HG02588 (cell line): ENCODE measurements around the gene SSTR1.

Experiments
- ATAC-seq: cut with Tn5 transposase; IDR thresholded peaks from one replicate; pipeline ENCODE4 v1.9.1; 2021; ENCODE audit warnings: mild to moderate bottlenecking, moderate library complexity; ENCODE audit not compliant: unreplicated experiment

SSTR1 gene

DNA sequence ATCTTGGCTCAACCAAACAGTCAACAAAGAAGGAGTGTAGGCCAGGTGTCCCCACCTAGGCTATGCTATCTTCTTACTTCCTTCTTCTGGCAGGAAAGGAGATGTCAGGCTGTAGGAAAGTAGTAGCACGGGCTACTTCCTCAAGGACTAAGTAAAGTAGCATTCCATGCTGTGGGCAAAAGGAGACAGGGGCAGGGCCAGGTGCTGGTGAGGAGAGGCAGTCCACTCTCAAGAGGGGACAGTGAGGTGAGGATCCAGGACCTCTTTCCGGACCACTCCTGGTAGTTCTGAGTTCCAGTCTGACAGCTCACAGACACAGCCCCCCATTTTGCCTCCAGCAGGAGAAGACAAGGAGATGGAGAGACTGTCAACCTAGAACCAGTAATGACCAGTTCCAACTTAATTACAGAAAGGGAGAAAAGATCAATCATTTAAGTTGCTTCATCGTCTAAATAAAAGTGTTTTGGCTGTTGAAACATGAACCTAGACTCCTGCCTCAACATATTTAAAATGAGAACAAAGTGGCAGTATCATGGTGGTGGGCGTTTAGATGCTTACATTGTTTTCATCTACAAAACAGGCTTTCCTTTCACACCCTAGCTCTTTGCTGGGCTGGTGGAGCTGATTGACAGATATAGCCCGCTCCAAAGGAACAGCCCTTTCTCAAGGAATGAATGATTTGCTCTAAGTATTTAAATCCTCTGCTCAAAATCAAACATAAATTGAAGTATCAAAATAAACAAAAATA, 5.1 kb upstream of the SSTR1 start:
- ATAC-seq = no peak

GRCh38 chr14:38203929-38204718, 3.6 kb upstream of the SSTR1 start:
- no peak for ATAC-seq

- ATAC-seq = no peak
These were observed 3.0 kb upstream of the SSTR1 start for GRCh38 chr14:38204719-38205115.

DNA sequence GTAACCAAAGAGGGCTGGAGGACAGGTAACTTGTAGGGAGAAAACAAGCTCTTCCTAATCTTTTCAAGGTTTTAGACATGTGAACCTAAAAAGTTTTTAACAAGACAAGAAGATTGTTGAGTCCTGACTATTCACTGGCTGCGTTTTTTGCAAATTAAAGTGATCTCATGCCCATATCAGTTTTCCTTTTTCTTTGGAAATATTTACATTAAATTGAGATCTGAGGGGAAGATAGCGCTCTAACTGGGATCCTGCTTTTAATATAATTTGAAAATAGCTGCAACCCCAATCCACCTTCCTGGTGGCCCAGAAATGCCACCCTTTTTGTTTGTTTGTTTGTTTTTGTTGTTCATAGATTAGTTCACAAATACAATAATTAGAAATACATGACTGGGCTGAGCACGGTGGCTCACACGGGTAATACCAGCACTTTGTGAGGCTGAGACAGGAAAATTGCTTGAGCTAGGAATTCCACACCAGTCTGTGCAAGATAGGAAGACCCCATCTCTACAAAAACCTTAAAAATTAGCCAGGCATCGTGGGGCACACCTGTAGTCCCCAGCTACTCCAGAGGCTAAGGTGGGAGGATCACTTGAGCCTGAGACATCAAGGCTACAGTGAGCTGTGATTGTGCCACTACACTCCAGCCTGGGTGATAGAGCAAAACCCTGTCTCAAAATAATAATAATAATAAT, 2.4 kb upstream of the SSTR1 start:
- ATAC-seq = no peak

DNA sequence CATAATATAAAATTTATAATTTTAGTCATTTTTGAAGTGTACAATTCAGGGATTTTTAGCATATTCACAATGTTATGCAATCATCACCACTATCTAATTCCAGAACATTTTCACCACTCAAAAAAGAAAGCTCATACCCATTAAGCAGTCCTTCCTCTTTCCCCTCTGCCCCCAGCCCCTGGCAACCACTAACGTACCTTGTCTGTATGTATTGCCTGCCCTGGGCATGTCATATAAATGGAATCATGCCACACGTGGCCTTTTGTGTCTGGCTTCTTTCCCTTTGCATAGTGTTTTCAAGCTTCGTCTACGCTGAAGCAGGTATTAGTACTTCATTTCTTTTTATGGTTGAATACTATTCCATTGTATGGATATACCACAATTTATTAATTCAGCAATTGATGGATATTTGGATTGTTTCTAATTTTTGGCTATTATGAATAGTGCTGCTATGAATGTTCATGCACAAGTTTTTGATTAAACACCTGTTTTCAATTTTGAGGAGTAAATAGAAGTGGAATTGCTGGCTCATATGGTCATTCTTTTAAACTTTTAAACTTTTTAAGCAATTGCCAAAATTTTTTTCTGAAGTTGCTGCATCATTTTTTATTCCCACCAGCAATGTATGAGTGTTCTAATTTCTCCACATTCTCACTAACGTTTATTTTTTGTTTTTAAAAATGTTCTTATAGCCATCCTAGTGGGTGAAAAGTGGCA, 1.6 kb upstream of the SSTR1 start:
- ATAC-seq = no peak

GRCh38 chr14:38206689-38207376, 871 bp upstream of the SSTR1 start:
- ATAC-seq = no peak

GRCh38 chr14:38207377-38207735, 348 bp upstream of the SSTR1 start:
- no peak for ATAC-seq

GRCh38 chr14:38208618-38209562, 1.2 kb downstream of the SSTR1 start:
- no peak for ATAC-seq

- ATAC-seq = no peak
These were observed 2.2 kb downstream of the SSTR1 start for GRCh38 chr14:38209572-38210557.

- ATAC-seq = no peak
These were observed 3.0 kb downstream of the SSTR1 start for GRCh38 chr14:38210587-38211216.

- ATAC-seq = no peak
These were observed 3.6 kb downstream of the SSTR1 start for GRCh38 chr14:38211255-38211735.

DNA sequence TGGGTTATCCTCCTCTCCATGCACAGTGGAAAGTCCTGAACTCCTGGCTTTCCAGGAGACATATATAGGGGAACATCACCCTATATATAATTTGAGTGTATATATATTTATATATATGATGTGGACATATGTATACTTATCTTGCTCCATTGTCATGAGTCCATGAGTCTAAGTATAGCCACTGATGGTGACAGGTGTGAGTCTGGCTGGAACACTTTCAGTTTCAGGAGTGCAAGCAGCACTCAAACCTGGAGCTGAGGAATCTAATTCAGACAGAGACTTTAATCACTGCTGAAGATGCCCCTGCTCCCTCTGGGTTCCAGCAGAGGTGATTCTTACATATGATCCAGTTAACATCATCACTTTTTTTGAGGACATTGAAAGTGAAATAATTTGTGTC, 4.4 kb downstream of the SSTR1 start:
- ATAC-seq = no peak

GRCh38 chr14:38213001-38213400, 5.3 kb downstream of the SSTR1 start:
- no peak for ATAC-seq

- no peak for ATAC-seq
These were observed 9.8 kb downstream of the SSTR1 start for GRCh38 chr14:38217553-38217952.

GRCh38 chr14:38221077-38221476, 13.4 kb downstream of the SSTR1 start:
- ATAC-seq = no peak

DNA sequence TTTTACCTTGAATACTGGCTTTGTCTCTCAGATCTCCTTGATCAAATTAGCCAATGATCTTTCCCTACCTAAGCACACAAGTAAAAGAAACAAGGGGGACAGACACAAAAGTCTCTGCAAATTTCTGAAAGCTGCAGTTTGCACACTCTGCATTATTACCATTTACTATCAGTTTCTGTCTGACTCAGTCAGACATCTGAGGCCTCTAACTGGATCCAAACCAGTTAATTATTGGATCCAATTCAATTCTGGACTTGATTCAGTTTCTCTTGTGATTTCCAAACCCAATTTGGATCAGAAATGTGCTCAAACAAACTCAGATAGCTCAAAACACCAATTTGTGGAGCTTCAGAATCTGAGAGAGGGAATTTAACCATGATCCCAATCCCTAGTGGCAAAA, 16.6 kb downstream of the SSTR1 start:
- no peak for ATAC-seq

- ATAC-seq = no peak
These were observed 18.2 kb downstream of the SSTR1 start for GRCh38 chr14:38225946-38226345.

DNA sequence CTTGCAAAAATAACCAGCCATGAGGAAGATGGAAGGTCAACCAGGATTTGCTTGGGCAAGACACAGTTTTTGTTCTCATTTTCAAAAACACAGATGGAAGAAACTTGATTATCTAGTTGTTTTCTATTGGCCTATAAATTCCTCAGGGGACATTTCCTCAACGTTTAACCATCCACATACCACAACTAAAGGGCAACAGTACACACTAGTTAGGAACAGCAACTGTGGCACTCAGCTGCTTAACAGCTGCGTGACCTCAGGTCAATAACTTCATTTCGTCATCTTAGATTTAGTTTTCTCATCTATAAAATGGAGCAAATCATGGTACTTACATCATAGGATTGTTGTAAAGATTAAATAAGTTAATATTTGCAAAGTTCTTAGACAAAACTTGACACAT, 18.7 kb downstream of the SSTR1 start:
- no peak for ATAC-seq
